ENCODE measurements around the gene HOOK2.

GRCh38 chr19:12801466-12802266 lies 26.3 kb upstream of the HOOK2 start, which contains the start of the genes PRDX2 and THSD8:
- TF ChIP-seq CTCF (conservative IDR thresholded peaks at IDR 0.05 in 1 of 2, IDR thresholded peaks at IDR 0.05 in 1 of 2; ENCODE audit: low read depth in 1 of 2, low read length in 2 of 2) (peak; percentile 2 to 3), EZH2 (IDR thresholded peaks at IDR 0.05; ENCODE audit: low read length, missing control alignments) (no peak)

All from fibroblast of lung (primary cell).